K562 (cell line): Measurements from ENCODE around the gene METTL25B. TPM values are rescaled to one million over a fixed set of nuclear protein-coding genes. Genes with fewer than 3 reads are reported as not detected.

ENCODE experiments used
- CBFA2T3 ChIP-seq: fragments of 450-650 bp; IDR thresholded peaks from 2 replicates; pipeline ENCODE4 v1.6.1; 2017
- CEBPB ChIP-seq: fragments of 450-650 bp; IDR thresholded peaks from 2 replicates; pipeline ENCODE4 v1.6.1; 2016; ENCODE audit warnings: missing genetic modification characterization, missing compliant biosample characterization
- CREBBP ChIP-seq: IDR thresholded peaks from one replicate; pipeline ENCODE4 v1.6.1; 2012; ENCODE audit warnings: low read depth, mild to moderate bottlenecking, control low read depth, inconsistent platforms, low read length
- DMBX1 ChIP-seq: fragments of 250-450 bp; sonication (Bioruptor Pico); IDR thresholded peaks from 2 replicates; pipeline ENCODE4 v1.8.0; 2022; ENCODE audit warnings: inconsistent platforms, mild to moderate bottlenecking, moderate library complexity, borderline replicate concordance
- HDAC2 ChIP-seq: fragments of 450-650 bp; IDR thresholded peaks from 2 replicates; pipeline ENCODE4 v1.6.1; 2016; ENCODE audit warnings: mild to moderate bottlenecking
- HMG20B ChIP-seq: fragments of 250-450 bp; sonication (Bioruptor Pico); IDR thresholded peaks from 2 replicates; pipeline ENCODE4 v1.5.0; 2021; ENCODE audit warnings: mild to moderate bottlenecking
- HOXB6 ChIP-seq: fragments of 250-450 bp; sonication (Bioruptor Pico); IDR thresholded peaks from 2 replicates; pipeline ENCODE4 v1.5.1; 2022; ENCODE audit warnings: mild to moderate bottlenecking, borderline replicate concordance
- KAT8 ChIP-seq: fragments of 450-650 bp; IDR thresholded peaks from 2 replicates; pipeline ENCODE4 v1.6.1; 2016; ENCODE audit warnings: low read depth, mild to moderate bottlenecking
- LEF1 ChIP-seq: fragments of 450-650 bp; IDR thresholded peaks from 2 replicates; pipeline ENCODE4 v1.6.1; 2016; ENCODE audit warnings: mild to moderate bottlenecking
- SAFB2 ChIP-seq: fragments of 200-400 bp; formaldehyde crosslinking; IDR thresholded peaks from 2 replicates; pipeline ENCODE4 v1.6.1; 2018; ENCODE audit warnings: borderline replicate concordance, low read length, low read depth, moderate library complexity; ENCODE audit not compliant: severe bottlenecking
- SAP30 ChIP-seq: fragments of 200-600 bp; sonication (generic); IDR thresholded peaks from 2 replicates; pipeline ENCODE4 v1.6.1; 2012; ENCODE audit warnings: borderline replicate concordance, low read depth, mild to moderate bottlenecking, moderate library complexity, low read length, control low read depth, inconsistent platforms; ENCODE audit not compliant: insufficient read depth, poor library complexity, severe bottlenecking
- TAF7 ChIP-seq: fragments of 450-650 bp; IDR thresholded peaks from 2 replicates; pipeline ENCODE4 v1.6.1; 2016; ENCODE audit warnings: missing genetic modification characterization, missing compliant biosample characterization
- TCF3 ChIP-seq: sonication (generic); formaldehyde crosslinking; IDR thresholded peaks from 2 replicates; pipeline ENCODE4 v1.4.0; 2020; ENCODE audit warnings: mild to moderate bottlenecking, missing genetic modification reagents
- ZNF121 ChIP-seq: sonication (generic); formaldehyde crosslinking; conservative IDR thresholded peaks from 2 replicates; pipeline ENCODE4 v1.8.0; 2022; ENCODE audit warnings: missing genetic modification reagents
- ZNF184 ChIP-seq: sonication (generic); formaldehyde crosslinking; IDR thresholded peaks from 2 replicates; pipeline ENCODE4 v1.5.0; 2020; ENCODE audit warnings: missing genetic modification reagents
- ZNF274 ChIP-seq: IDR thresholded peaks from 2 replicates; pipeline ENCODE4 v1.6.1; 2011; ENCODE audit warnings: low read depth, mild to moderate bottlenecking, low read length, moderate library complexity, borderline replicate concordance
- ZNF79 ChIP-seq: fragments of 250-450 bp; sonication (Bioruptor Pico); IDR thresholded peaks from 2 replicates; pipeline ENCODE4 v1.4.0; 2020; ENCODE audit warnings: low read depth, mild to moderate bottlenecking, moderate library complexity
- polyA plus RNA-seq, 8 experiments: library from polyadenylated mRNA; depleted of rRNA in 4 of 8; stranded (reverse) in 5 of 8; unstranded in 3 of 8; fragments of >200 nt; fragmentation: Nextera tagmentation in 2 of 8; fragmentation: Illumina TruSeq in 1 of 8; extraction: Ambion mirVana in 2 of 8; extraction: Trizol in 1 of 8; gene quantifications; 2 replicates each; pipeline versions ENCODE4 v1.2.1 to v1.2.3, GENCODE V29; 2011 to 2014; ENCODE audit warnings: inconsistent platforms in 1 of 8, missing spikeins in 1 of 8
- total RNA-seq, 7 experiments: library from RNA; depleted of rRNA in 6 of 7; stranded (reverse); fragments of >200 nt in 6 of 7; fragmentation: Illumina TruSeq in 2 of 7; extraction: Trizol in 2 of 7; gene quantifications; 2 replicates each; pipeline versions ENCODE4 v1.2.1 to v1.2.3, GENCODE V29; 2011 to 2021; ENCODE audit warnings: low replicate concordance in 1 of 7
- TF ChIP-seq, protein P1 (sequence below): fragments of 250-450 bp; sonication (Bioruptor Pico); IDR thresholded peaks from 2 replicates; pipeline ENCODE4 v1.4.0; 2020
- TF ChIP-seq, protein P2 (sequence below): fragments of 250-450 bp; sonication (Bioruptor Pico); IDR thresholded peaks from 2 replicates; pipeline ENCODE4 v1.8.0; 2021; ENCODE audit warnings: moderate library complexity, mild to moderate bottlenecking, inconsistent platforms
- TF ChIP-seq, protein P3 (sequence below), 2 experiments: fragments of 450-650 bp in 1 of 2; sonication (generic) in 1 of 2; formaldehyde crosslinking in 1 of 2; IDR thresholded peaks in 1 of 2; conservative IDR thresholded peaks in 1 of 2; 2 replicates each; pipeline versions ENCODE4 v1.6.1 to v1.8.1; 2016 to 2023; ENCODE audit warnings: mild to moderate bottlenecking in 2 of 2, moderate library complexity in 2 of 2, inconsistent platforms in 1 of 2, missing genetic modification reagents in 1 of 2
- TF ChIP-seq, protein P4 (sequence below): sonication (generic); formaldehyde crosslinking; IDR thresholded peaks from 2 replicates; pipeline ENCODE4 v1.4.0; 2020; ENCODE audit warnings: mild to moderate bottlenecking, missing genetic modification reagents

Gene METTL25B
- total and polyA plus RNA-seq, 9 of the 15 experiments (the other 6 are each of a cell fraction or from before 2014, with no cell fraction given), result 7.7 to 48.3 (median 33.1) TPM

DNA sequence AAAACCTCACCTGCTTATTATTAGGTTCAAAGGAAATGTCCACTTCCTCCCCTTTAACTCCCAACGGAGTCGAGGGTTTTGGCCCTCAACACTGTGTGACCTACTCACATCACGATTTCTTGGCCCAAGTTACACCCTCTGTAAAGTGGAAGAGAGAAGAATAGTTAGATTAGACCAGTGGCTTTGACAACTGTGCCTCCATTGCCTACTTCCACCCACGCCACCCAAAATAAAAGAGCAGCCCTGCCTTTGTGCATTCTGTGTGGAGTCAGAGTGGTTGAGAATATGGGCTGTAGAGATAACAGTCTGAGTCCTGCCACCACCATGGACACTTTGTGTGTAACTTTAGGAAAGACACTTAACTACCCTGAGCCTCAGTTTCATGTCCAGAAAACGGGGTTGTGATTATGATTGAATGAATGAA is 27.3 kb downstream of the METTL25B start (continued):
- TF ChIP-seq CEBPB (tag), result no peak
- TF ChIP-seq HMG20B (CRISPR knock-in tag), result no peak
- no peak for TF ChIP-seq ZNF121 (CRISPR knock-in tag)
- no peak for TF ChIP-seq KAT8
- TF ChIP-seq ZNF274, result no peak
- TF ChIP-seq, protein P1, sequence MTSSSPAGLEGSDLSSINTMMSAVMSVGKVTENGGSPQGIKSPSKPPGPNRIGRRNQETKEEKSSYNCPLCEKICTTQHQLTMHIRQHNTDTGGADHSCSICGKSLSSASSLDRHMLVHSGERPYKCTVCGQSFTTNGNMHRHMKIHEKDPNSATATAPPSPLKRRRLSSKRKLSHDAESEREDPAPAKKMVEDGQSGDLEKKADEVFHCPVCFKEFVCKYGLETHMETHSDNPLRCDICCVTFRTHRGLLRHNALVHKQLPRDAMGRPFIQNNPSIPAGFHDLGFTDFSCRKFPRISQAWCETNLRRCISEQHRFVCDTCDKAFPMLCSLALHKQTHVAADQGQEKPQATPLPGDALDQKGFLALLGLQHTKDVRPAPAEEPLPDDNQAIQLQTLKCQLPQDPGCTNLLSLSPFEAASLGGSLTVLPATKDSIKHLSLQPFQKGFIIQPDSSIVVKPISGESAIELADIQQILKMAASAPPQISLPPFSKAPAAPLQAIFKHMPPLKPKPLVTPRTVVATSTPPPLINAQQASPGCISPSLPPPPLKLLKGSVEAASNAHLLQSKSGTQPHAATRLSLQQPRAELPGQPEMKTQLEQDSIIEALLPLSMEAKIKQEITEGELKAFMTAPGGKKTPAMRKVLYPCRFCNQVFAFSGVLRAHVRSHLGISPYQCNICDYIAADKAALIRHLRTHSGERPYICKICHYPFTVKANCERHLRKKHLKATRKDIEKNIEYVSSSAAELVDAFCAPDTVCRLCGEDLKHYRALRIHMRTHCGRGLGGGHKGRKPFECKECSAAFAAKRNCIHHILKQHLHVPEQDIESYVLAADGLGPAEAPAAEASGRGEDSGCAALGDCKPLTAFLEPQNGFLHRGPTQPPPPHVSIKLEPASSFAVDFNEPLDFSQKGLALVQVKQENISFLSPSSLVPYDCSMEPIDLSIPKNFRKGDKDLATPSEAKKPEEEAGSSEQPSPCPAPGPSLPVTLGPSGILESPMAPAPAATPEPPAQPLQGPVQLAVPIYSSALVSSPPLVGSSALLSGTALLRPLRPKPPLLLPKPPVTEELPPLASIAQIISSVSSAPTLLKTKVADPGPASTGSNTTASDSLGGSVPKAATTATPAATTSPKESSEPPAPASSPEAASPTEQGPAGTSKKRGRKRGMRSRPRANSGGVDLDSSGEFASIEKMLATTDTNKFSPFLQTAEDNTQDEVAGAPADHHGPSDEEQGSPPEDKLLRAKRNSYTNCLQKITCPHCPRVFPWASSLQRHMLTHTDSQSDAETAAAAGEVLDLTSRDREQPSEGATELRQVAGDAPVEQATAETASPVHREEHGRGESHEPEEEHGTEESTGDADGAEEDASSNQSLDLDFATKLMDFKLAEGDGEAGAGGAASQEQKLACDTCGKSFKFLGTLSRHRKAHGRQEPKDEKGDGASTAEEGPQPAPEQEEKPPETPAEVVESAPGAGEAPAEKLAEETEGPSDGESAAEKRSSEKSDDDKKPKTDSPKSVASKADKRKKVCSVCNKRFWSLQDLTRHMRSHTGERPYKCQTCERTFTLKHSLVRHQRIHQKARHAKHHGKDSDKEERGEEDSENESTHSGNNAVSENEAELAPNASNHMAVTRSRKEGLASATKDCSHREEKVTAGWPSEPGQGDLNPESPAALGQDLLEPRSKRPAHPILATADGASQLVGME (CRISPR knock-in tag), result 0 out of 2 replicates have a peak, but pooled peaks have one; percentile 63
- TF ChIP-seq LEF1, result peak; percentile 69; the same call in 1 of the 2 replicates
- 0 out of 2 replicates have a peak, but pooled peaks have one; percentile 32 for TF ChIP-seq HDAC2
- TF ChIP-seq CREBBP, result no peak
- TF ChIP-seq DMBX1 (CRISPR knock-in tag), result peak; percentile 97
- peak; percentile 66 for TF ChIP-seq TCF3 (CRISPR knock-in tag)
- no peak for TF ChIP-seq SAP30
- no peak for TF ChIP-seq TAF7 (tag)
- TF ChIP-seq CBFA2T3, result peak; percentile 72
- 0 out of 2 replicates have a peak, but pooled peaks have one; percentile 60 for TF ChIP-seq ZNF79 (CRISPR knock-in tag)
- TF ChIP-seq SAFB2, result no peak
- TF ChIP-seq, protein P2, sequence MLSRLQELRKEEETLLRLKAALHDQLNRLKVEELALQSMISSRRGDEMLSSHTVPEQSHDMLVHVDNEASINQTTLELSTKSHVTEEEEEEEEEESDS (CRISPR knock-in tag), result no peak
- TF ChIP-seq ZNF184 (CRISPR knock-in tag), result no peak
- TF ChIP-seq, protein P3, sequence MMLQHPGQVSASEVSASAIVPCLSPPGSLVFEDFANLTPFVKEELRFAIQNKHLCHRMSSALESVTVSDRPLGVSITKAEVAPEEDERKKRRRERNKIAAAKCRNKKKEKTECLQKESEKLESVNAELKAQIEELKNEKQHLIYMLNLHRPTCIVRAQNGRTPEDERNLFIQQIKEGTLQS (IDR thresholded peaks at IDR 0.05), result no peak
- TF ChIP-seq, protein P3 (CRISPR knock-in tag; conservative IDR thresholded peaks at IDR 0.05), result no peak
- TF ChIP-seq, protein P4, sequence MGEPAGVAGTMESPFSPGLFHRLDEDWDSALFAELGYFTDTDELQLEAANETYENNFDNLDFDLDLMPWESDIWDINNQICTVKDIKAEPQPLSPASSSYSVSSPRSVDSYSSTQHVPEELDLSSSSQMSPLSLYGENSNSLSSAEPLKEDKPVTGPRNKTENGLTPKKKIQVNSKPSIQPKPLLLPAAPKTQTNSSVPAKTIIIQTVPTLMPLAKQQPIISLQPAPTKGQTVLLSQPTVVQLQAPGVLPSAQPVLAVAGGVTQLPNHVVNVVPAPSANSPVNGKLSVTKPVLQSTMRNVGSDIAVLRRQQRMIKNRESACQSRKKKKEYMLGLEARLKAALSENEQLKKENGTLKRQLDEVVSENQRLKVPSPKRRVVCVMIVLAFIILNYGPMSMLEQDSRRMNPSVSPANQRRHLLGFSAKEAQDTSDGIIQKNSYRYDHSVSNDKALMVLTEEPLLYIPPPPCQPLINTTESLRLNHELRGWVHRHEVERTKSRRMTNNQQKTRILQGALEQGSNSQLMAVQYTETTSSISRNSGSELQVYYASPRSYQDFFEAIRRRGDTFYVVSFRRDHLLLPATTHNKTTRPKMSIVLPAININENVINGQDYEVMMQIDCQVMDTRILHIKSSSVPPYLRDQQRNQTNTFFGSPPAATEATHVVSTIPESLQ, result no peak
- no peak for TF ChIP-seq HOXB6
